Suprapubic skin (tissue), 4 donors: Measurements from ENCODE around the gene DDX55.

Experiments used
- EP300 ChIP-seq: sonication (generic); formaldehyde crosslinking; IDR thresholded peaks from one replicate; pipeline ENCODE4 v1.6.1; 2017; ENCODE audit warnings: antibody characterized with exemption
- POLR2A ChIP-seq, 2 donors: fragments of 450-650 bp; IDR thresholded peaks; one replicate each; pipeline ENCODE4 v1.6.1; 2017; ENCODE audit warnings: antibody characterized with exemption in 2 of 2, mild to moderate bottlenecking in 2 of 2, moderate library complexity in 2 of 2
- POLR2AphosphoS5 ChIP-seq, 3 donors: sonication (generic); formaldehyde crosslinking; IDR thresholded peaks; one replicate each; pipeline ENCODE4 v1.6.1; 2017; ENCODE audit warnings: antibody characterized with exemption in 3 of 3

GRCh38 chr12:123599721-123600120, 2.2 kb upstream of the DDX55 start:
- TF ChIP-seq EP300: no peak
- TF ChIP-seq POLR2AphosphoS5 (IDR thresholded peaks at IDR 0.05): no peak
- TF ChIP-seq POLR2A (IDR thresholded peaks at IDR 0.05): no peak
